H54 (cell line): ENCODE measurements around the gene RNF10.
"Not testable (repeated sequence)": the region's sequence is repeated elsewhere in the genome, so short reads cannot be mapped to it uniquely, and the experiment has no call there.

Experiments used
- DNase-seq: peaks from one replicate; pipeline ENCODE4 v3.0.0; 2011; ENCODE audit warnings: low spot score, mixed read lengths; ENCODE audit not compliant: insufficient read length
- FAIRE-seq: peaks from 3 replicates; lab custom pipeline; 2011; peaks lifted over from hg19 to GRCh38; lab: Jason Lieb, UNC
- POLR2A ChIP-seq: IDR thresholded peaks from 2 replicates; pipeline ENCODE4 v1.6.1; 2011; ENCODE audit warnings: low read depth, mild to moderate bottlenecking, low read length

Gene RNF10

GRCh38 chr12:120596901-120597300 is 62.7 kb downstream of the RNF10 start:
- FAIRE-seq (no peak), DNase-seq (no peak)
- TF ChIP-seq POLR2A, result no peak

GRCh38 chr12:120597861-120598260 is 63.7 kb downstream of the RNF10 start:
- no peak for TF ChIP-seq POLR2A
- no peak for FAIRE-seq
- no peak for DNase-seq

GRCh38 chr12:120598674-120599463 is 64.7 kb downstream of the RNF10 start:
- DNase-seq, result peak; percentile 65
- peak; percentile 20 for FAIRE-seq
- TF ChIP-seq POLR2A, result no peak

GRCh38 chr12:120599672-120600552 is 65.8 kb downstream of the RNF10 start:
- no peak for TF ChIP-seq POLR2A
- no peak for DNase-seq
- no peak for FAIRE-seq

GRCh38 chr12:120602416-120602815 is 68.3 kb downstream of the RNF10 start:
- not testable (repeated sequence) for FAIRE-seq, DNase-seq

GRCh38 chr12:120610560-120610959 is 76.4 kb downstream of the RNF10 start:
- DNase-seq, result no peak
- no peak for TF ChIP-seq POLR2A
- FAIRE-seq, result no peak

- FAIRE-seq, DNase-seq: not testable (repeated sequence)
Observed at GRCh38 chr12:120611534-120611933, 77.4 kb downstream of the RNF10 start.

- FAIRE-seq, result no peak
- no peak for DNase-seq
- no peak for TF ChIP-seq POLR2A
Observed at GRCh38 chr12:120614848-120615247, 80.7 kb downstream of the RNF10 start.

GRCh38 chr12:120617193-120617592 is 83.0 kb downstream of the RNF10 start:
- FAIRE-seq, DNase-seq: not testable (repeated sequence)

GRCh38 chr12:120617767-120618166 is 83.6 kb downstream of the RNF10 start:
- DNase-seq, FAIRE-seq: not testable (repeated sequence)

GRCh38 chr12:120618954-120619615 is 84.9 kb downstream of the RNF10 start:
- DNase-seq (no peak), FAIRE-seq (no peak)
- TF ChIP-seq POLR2A, result no peak

- DNase-seq (no peak), FAIRE-seq (no peak)
- no peak for TF ChIP-seq POLR2A
Observed at GRCh38 chr12:120620624-120621023, 86.5 kb downstream of the RNF10 start.

GRCh38 chr12:120625557-120626419 is 91.6 kb downstream of the RNF10 start:
- no peak for FAIRE-seq
- no peak for DNase-seq
- TF ChIP-seq POLR2A, result no peak
